ENCODE data around the gene CCDC124. TPM values are rescaled to one million over a fixed set of nuclear protein-coding genes. Genes with fewer than 3 reads are reported as not detected.
A peak's percentile ranks its signal among the peaks of the same experiment; 100 is the strongest.

The CCDC124 gene
- total and polyA plus RNA-seq, 2 experiments from 2014 or later = 19.4 to 97.7 TPM

DNA sequence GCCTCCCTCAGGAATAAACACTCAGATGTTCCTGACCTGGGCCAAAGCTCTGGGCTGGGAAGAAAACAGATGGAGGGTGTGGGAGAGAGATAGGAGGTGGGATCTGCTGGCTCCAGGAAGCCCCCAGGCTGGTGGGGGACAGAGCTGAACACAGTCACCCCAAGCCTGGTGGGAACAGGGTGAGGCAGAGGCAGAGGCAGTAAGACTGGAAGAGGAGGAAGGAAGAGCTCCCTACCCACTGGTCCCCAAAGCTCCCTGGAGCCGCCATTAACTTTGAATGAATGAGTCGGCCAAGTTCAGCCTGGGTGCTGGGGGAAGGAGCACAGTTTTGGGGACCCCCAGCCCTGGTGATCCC lies 33.3 kb downstream of the CCDC124 start:
- no peaks in the 10 kb centered on the region for H3K9me2 ChIP-seq (replicated peaks; ENCODE audit: insufficient read depth)
- H3K27me3 ChIP-seq = peaks cover 12% of the 10 kb centered on the region
- no peak for TF ChIP-seq EZH2 (IDR thresholded peaks at IDR 0.05; ENCODE audit: borderline replicate concordance)
- TF ChIP-seq CTCF (IDR thresholded peaks at IDR 0.05; ENCODE audit: poor library complexity) = no peak
- no peak for TF ChIP-seq EZH2phosphoT487 (IDR thresholded peaks at IDR 0.05; ENCODE audit: low read depth, severe bottlenecking, unreplicated experiment)
- H2AFZ ChIP-seq = no peak overlapping the region
- 85% methylated on average over 2 of the region's 2 CpGs for WGBS (ENCODE audit: low lambda C conversion rate, missing lambda C conversion rate)
- H3K79me2 ChIP-seq = no peaks in the 10 kb centered on the region
- no peaks in the 10 kb centered on the region for H4K20me1 ChIP-seq (ENCODE audit: insufficient read depth, poor library complexity, severe bottlenecking)
- peak overlapping the region; percentile 83 for H3K4me2 ChIP-seq
- no peaks in the 10 kb centered on the region for H3K36me3 ChIP-seq (replicated peaks; ENCODE audit: insufficient read depth, low read depth)
- no peak overlapping the region for H3K4me3 ChIP-seq
- no peaks in the 10 kb centered on the region for H3K9me3 ChIP-seq (ENCODE audit: low read depth)
- peak overlapping the region; percentile 74 for H3K27ac ChIP-seq
- H3K4me1 ChIP-seq (ENCODE audit: insufficient read depth) = peaks cover 5% of the 10 kb centered on the region
- DNase-seq (ENCODE audit: low spot score) = no peak

DNA sequence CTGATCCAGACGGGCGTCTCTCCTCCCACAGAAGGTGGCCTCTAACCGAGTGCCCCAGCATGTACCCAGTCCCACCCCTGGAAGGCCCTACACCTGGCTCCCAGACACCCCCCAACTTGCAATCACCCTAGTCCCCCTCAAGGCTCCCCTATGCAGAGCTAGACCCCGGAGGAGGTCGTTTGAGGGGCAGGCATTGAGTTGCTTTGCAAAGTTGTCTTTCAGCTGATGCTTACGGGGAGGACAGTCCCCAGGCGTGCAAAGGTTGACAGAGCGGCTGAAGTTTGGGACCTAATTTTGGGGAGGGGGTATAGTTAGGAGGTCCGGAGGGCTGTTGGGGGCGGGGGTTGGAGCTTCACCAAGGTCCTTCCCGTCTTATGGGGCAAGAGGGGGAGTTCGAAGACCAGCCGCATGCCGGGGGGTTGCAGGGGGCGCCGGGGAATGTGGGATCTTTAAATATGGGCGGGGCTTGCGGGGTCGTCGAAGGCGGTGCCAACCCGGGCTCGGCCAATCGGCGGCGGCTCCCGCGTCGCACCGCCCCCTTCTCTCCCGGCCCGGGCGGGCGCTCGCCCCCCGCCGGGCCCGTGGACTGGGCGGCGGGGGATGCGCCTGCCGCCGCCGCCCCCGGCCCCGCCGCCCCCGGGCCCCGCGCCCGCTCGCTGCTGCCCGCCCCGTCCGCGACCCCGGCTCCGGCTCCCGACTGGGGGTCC lies 33.9 kb downstream of the CCDC124 start, which contains the start of gene KCNN1:
KCNN1 (plus strand) TSS at position 558 of the 707 bp plus-strand sequence. CDS start 6,782 bp downstream, outside the sequence.
- Histone ChIP-seq H3K4me3 (no peak within 1 kb of the TSS), H3K36me3 (replicated peaks; ENCODE audit: insufficient read depth, low read depth) (no peaks in the 10 kb centered on the region), H3K79me2 (no peaks in the 10 kb centered on the region), H3K9me2 (replicated peaks; ENCODE audit: insufficient read depth) (no peaks in the 10 kb centered on the region), H3K27ac (peak within 1 kb of the TSS; percentile 74), H3K4me1 (ENCODE audit: insufficient read depth) (peaks cover 5% of the 10 kb centered on the region), H2AFZ (peak within 1 kb of the TSS; percentile 46), H3K9me3 (ENCODE audit: low read depth) (no peaks in the 10 kb centered on the region), H4K20me1 (ENCODE audit: insufficient read depth, poor library complexity, severe bottlenecking) (no peaks in the 10 kb centered on the region), H3K27me3 (peaks cover 12% of the 10 kb centered on the region), H3K4me2 (peak within 1 kb of the TSS; percentile 83)
- TF ChIP-seq CTCF (IDR thresholded peaks at IDR 0.05; ENCODE audit: poor library complexity) (no peak), EZH2 (IDR thresholded peaks at IDR 0.05; ENCODE audit: borderline replicate concordance) (no peak), EZH2phosphoT487 (IDR thresholded peaks at IDR 0.05; ENCODE audit: low read depth, severe bottlenecking, unreplicated experiment) (no peak)
- 18% methylated on average over 16 of the region's 59 CpGs for WGBS (ENCODE audit: low lambda C conversion rate, missing lambda C conversion rate)
- DNase-seq (ENCODE audit: low spot score) = peak; percentile 60

DNA sequence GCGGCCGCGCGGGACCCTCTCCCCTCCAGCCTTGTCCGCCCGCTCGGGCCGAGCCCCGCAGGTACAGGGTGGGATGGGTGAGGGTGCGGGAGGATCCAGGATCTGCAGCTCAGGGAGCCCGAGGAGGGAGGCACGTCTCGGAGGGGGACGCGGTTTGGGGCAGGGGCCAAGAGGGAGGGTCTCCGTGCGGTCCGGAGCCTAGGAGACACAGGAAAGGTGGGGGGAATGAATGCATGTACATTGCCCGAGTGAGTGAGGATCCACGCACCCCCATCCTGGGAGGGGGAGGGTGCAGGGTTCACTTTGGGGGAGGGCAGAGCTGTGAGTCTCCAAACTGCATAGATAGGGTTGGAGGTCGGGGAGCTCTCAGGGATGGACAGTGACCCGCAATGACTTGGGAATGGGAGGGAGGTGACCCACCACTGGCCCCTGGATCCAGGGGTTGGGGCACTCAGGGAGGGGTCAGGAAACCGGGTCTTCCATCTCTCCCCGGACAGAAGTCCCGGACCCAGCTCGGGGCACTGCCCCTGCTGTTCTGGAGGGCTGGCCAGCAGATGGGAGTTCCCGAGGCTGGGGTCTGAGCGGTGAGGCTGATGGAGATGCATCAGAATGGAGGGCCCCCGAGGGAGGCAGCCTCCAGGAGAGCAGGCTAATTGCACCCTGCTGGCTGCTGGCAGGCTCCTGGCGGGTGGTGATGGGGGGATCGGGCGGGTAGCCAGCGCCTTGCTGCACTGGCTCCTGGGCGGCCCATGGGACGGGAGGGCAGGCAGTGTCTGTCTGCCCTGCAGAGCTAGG lies 34.6 kb downstream of the CCDC124 start:
- TF ChIP-seq EZH2phosphoT487 (IDR thresholded peaks at IDR 0.05; ENCODE audit: low read depth, severe bottlenecking, unreplicated experiment) = no peak
- no peak for TF ChIP-seq EZH2 (IDR thresholded peaks at IDR 0.05; ENCODE audit: borderline replicate concordance)
- TF ChIP-seq CTCF (IDR thresholded peaks at IDR 0.05; ENCODE audit: poor library complexity) = no peak

More for the DNA sequence above, 34.6 kb downstream of the CCDC124 start:
- Histone ChIP-seq H4K20me1 (ENCODE audit: insufficient read depth, poor library complexity, severe bottlenecking) (no peaks in the 10 kb centered on the region), H3K4me1 (ENCODE audit: insufficient read depth) (peaks cover 5% of the 10 kb centered on the region), H3K36me3 (replicated peaks; ENCODE audit: insufficient read depth, low read depth) (no peaks in the 10 kb centered on the region), H3K27ac (no peak overlapping the region), H3K4me3 (no peak overlapping the region), H3K9me3 (ENCODE audit: low read depth) (no peaks in the 10 kb centered on the region), H3K79me2 (no peaks in the 10 kb centered on the region), H2AFZ (no peak overlapping the region), H3K9me2 (replicated peaks; ENCODE audit: insufficient read depth) (no peaks in the 10 kb centered on the region), H3K27me3 (peaks cover 12% of the 10 kb centered on the region), H3K4me2 (peak overlapping the region; percentile 79)
- DNase-seq (ENCODE audit: low spot score) = no peak
- 16% methylated on average over 31 of the region's 35 CpGs for WGBS (ENCODE audit: low lambda C conversion rate, missing lambda C conversion rate)
